GM21619 (cell line): ENCODE data around the gene PLEKHB2.
"Not testable (repeated sequence)": the region's sequence is repeated elsewhere in the genome, so short reads cannot be mapped to it uniquely, and the experiment has no call there.

Experiments
- ATAC-seq: cut with Tn5 transposase; IDR thresholded peaks from one replicate; pipeline ENCODE4 v1.9.1; 2021; ENCODE audit not compliant: unreplicated experiment

The PLEKHB2 gene

GRCh38 chr2:131142849-131143248, 37.7 kb downstream of the PLEKHB2 start:
- ATAC-seq, result no peak

DNA sequence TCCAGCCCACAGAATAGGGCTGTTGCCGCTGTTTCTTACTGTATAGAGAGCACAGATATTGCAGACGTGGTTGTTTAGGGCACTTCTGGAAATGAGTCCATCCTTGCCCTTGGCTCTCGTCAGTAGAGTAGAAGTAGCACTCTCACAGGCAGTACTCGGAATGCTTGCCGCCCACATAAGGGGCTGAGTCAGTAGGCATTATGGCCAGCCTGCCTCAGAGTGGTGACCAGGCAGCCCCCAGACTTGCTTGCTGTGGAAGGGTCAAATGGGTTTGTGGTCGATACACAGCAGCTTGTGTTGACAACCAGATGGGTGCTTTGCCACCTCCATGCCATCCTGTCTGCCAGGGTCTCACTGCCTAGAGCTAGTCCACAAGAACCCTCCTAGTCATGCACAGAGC, 38.7 kb downstream of the PLEKHB2 start:
- no peak for ATAC-seq

- ATAC-seq, result peak; percentile 66
Measured at GRCh38 chr2:131145040-131145439, 39.9 kb downstream of the PLEKHB2 start.

- ATAC-seq, result no peak
Measured at GRCh38 chr2:131146231-131146630, 41.1 kb downstream of the PLEKHB2 start.

- ATAC-seq, result no peak
Measured at GRCh38 chr2:131146749-131147148, 41.6 kb downstream of the PLEKHB2 start.

GRCh38 chr2:131148426-131148825, 43.3 kb downstream of the PLEKHB2 start:
- no peak for ATAC-seq

DNA sequence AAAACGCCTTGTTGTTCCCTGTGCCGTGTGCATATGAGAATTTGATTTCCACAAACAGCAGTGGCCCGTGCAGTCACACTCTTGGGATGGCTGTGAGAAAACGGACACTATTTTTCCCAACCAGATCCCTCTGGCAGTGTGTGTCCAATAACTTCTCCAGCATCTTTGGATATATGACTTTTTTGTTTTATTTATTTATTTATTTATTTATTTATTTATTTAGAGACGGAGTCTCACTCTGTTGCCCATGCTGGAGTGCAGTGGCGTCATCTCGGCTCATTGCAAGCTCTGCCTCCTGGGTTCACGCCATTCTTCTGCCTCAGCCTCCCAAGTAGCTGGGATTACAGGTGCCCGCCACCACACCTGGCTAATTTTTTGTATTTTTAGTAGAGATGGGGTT, 45.0 kb downstream of the PLEKHB2 start:
- ATAC-seq, result not testable (repeated sequence)

DNA sequence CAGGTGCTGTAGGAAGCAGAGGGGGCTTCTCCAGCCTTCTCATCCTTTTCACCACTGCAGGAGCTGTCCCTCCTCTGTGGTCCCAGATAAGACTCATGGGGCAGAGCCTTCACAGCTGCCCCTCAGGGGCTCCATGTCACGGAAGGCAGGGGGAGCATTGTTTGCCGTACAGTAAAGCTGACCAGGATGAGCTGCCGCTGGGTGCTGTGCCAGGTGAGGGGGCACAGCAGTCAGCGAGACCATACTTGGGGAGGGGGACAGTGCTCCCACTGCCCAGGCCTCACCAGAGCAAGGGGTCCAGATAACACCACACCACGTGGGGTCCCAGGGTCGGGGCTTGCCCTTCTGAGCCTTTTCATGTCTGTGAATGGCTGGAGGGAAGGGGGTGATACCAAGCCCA, 46.3 kb downstream of the PLEKHB2 start:
- ATAC-seq, result no peak

GRCh38 chr2:131152074-131152473, 46.9 kb downstream of the PLEKHB2 start:
- ATAC-seq, result no peak

DNA sequence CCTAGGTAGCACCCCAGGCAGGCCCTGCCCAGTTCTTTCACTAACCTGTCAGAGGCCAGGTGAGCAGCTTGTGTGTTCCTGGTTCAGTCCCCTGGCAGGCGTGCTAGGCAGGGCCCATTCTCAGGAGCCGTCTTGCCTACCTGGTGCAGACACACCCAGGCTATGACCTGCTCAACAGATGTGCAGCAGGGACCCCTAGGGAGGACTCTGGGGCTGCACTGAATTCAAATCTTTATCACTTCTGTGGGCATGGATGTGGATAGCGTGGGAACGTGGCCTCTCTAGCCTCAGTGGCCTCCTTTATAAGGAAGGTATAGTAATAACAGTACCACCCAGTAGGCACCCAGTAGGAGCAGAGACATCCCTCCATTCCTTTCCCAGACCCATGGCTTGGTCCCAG, 48.4 kb downstream of the PLEKHB2 start:
- ATAC-seq, result no peak

- ATAC-seq, result peak; percentile 86
Measured at GRCh38 chr2:131154071-131154531, 49.0 kb downstream of the PLEKHB2 start.

DNA sequence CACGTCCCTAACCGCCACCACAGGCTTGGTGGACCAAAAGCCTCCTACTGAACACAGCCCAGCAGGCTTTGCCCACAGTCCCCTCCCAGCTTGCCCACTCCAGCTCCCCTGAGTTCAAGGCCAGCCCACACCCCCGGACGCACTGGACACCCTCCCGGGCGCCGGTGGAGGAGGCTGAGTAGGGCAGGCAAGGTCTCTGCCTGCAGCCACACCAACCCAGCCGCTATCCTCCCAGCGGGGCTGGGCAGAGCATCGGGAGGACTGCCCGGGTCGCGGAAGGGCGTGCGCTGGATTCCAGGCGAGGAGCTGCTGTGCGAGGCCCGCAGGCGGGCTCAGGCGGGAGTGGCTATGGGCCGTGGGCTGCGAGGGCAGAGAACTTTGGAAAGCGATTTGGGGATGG, 49.5 kb downstream of the PLEKHB2 start:
- ATAC-seq, result no peak

GRCh38 chr2:131155208-131155855, 50.2 kb downstream of the PLEKHB2 start:
- ATAC-seq, result no peak

GRCh38 chr2:131156452-131157149, 51.5 kb downstream of the PLEKHB2 start:
- ATAC-seq, result peak; percentile 29

GRCh38 chr2:131165562-131165961, 60.4 kb downstream of the PLEKHB2 start:
- ATAC-seq, result not testable (repeated sequence)

GRCh38 chr2:131168538-131168937, 63.4 kb downstream of the PLEKHB2 start:
- no peak for ATAC-seq

GRCh38 chr2:131178050-131178449, 72.9 kb downstream of the PLEKHB2 start:
- not testable (repeated sequence) for ATAC-seq

DNA sequence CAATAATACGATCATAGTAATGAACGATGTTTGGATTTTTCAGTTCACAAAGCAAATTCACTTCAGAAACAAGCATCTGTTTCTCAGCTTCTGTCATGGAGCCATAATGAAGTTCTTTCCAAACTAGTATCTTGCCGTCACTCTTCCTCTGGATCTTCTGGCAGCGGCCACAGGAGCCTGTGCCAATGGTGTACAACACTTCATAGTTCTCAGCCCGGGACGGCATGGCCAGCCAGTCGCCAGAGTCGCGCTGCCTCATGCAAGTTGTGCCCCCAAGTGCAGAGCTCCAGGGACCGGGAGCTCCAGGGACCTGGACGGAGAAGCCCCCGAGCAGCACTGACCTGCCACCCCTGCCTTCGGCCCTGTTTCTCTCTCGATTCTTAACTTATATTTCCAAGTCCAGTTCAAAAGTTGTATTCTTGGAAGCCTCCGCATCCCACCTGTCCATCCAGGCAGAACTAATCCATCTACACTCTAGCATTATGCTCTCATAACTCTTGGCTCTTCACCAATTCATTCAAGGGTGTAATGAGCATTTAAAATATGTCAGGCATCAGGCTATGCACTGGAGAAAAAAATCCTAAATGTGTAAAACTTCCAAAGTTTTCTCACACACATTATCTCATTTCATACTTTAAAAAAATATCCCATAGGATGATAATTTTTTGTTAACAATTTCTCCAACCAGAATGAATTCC, 73.7 kb downstream of the PLEKHB2 start:
- ATAC-seq, result not testable (repeated sequence)

GRCh38 chr2:131181451-131181850, 76.3 kb downstream of the PLEKHB2 start:
- ATAC-seq, result not testable (repeated sequence)

DNA sequence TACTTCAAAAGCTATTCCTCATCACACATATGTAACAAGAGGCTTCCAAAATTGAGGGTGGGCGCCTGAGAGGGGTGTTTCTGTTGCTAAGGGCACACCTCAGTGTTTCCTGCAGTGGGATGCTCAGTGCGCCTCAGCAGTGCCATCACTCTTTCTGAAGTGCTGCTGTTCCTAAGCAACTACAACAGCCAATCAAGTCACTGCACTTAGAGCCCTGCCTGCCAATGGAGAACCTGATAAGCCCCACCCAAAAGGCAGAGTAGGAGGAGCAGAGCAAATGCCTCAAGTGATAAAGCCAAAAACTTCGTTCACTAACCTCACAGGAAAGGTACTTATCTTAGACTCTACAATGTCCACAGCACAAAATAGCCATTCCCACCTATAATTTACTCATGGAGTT, 88.3 kb downstream of the PLEKHB2 start:
- ATAC-seq, result not testable (repeated sequence)

DNA sequence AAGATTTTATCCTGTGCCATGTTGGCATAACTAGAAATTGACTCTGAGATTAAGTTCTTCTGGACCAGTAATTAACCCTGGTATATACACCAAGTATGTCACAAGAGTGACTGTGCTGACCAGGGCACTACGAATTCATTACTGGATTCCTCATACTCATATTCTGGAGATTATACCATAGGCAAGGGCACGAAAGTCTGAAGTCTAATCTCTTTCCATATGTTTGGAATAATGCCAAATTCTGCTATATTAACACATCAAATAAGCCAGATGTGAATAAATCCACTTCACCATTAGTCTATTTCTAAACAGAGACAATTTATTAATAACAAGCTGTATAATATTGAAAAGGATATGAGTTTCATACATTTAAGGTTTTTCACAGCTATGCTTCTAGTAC, 91.0 kb downstream of the PLEKHB2 start:
- ATAC-seq, result not testable (repeated sequence)
